Neural progenitor cell (in vitro differentiated cells): Measurements from ENCODE around the gene ARHGAP19. TPM values are rescaled to one million over a fixed set of nuclear protein-coding genes. Genes with fewer than 3 reads are reported as not detected.
"Not testable (repeated sequence)": the region's sequence is repeated elsewhere in the genome, so short reads cannot be mapped to it uniquely, and the experiment has no call there.

ENCODE experiments used
- DNase-seq: peaks from one replicate; pipeline ENCODE4 v3.0.0-alpha.2; 2016; ENCODE audit warnings: low spot score
- H2AFZ ChIP-seq: fragments of 200-600 bp; sonication (generic); replicated peaks from 2 replicates; pipeline ENCODE4 v1.6.1; 2016; ENCODE audit warnings: antibody characterized with exemption
- H3F3A ChIP-seq: fragments of 200-600 bp; sonication (generic); 2 replicates; pipeline ENCODE4 v1.6.1; 2016; ENCODE audit warnings: antibody characterized with exemption, low read depth
- H3K27ac ChIP-seq: fragments of 200-600 bp; sonication (generic); 2 replicates; pipeline ENCODE4 v1.5.1; 2016; ENCODE audit warnings: mild to moderate bottlenecking
- H3K27me3 ChIP-seq: fragments of 200-600 bp; sonication (generic); 2 replicates; pipeline ENCODE4 v1.6.1; 2016; ENCODE audit warnings: mild to moderate bottlenecking, moderate library complexity
- H3K36me3 ChIP-seq: fragments of 200-600 bp; sonication (generic); 2 replicates; pipeline ENCODE4 v1.5.1; 2016
- H3K4me1 ChIP-seq: fragments of 200-600 bp; sonication (generic); 2 replicates; pipeline ENCODE4 v1.6.1; 2016; ENCODE audit warnings: mixed run types
- H3K4me2 ChIP-seq: fragments of 200-600 bp; sonication (generic); 2 replicates; pipeline ENCODE4 v1.6.1; 2016
- H3K4me3 ChIP-seq: fragments of 200-600 bp; sonication (generic); 2 replicates; pipeline ENCODE4 v1.5.1; 2016
- H3K79me2 ChIP-seq: fragments of 200-600 bp; sonication (generic); 2 replicates; pipeline ENCODE4 v1.6.1; 2016; ENCODE audit warnings: low read depth
- H3K9ac ChIP-seq: fragments of 200-600 bp; sonication (generic); 2 replicates; pipeline ENCODE4 v1.6.1; 2016
- H3K9me3 ChIP-seq: fragments of 200-600 bp; sonication (generic); 2 replicates; pipeline ENCODE4 v1.5.1; 2016; ENCODE audit warnings: low read depth
- H4K20me1 ChIP-seq: fragments of 200-600 bp; sonication (generic); 2 replicates; pipeline ENCODE4 v1.6.1; 2016; ENCODE audit warnings: low read depth
- H3K27ac Mint-ChIP-seq: 3 replicates; pipeline ENCODE4 v1.8.0; 2021; ENCODE audit warnings: mixed read lengths
- H3K27me3 Mint-ChIP-seq: 2 replicates; pipeline ENCODE4 v1.8.0; 2022; ENCODE audit warnings: low read depth, mild to moderate bottlenecking, inconsistent platforms, moderate library complexity, mixed read lengths; ENCODE audit not compliant: insufficient read depth
- H3K36me3 Mint-ChIP-seq: 3 replicates; pipeline ENCODE4 v1.8.0; 2021; ENCODE audit warnings: mixed read lengths
- H3K4me1 Mint-ChIP-seq: 3 replicates; pipeline ENCODE4 v1.8.0; 2021; ENCODE audit warnings: mixed read lengths
- H3K4me3 Mint-ChIP-seq: 3 replicates; pipeline ENCODE4 v1.8.0; 2021; ENCODE audit warnings: mild to moderate bottlenecking, moderate library complexity, mixed read lengths
- H3K9me3 Mint-ChIP-seq: 3 replicates; pipeline ENCODE4 v1.8.0; 2020; ENCODE audit warnings: mixed read lengths
- EZH2 ChIP-seq: fragments of 200-600 bp; sonication (generic); IDR thresholded peaks from 2 replicates; pipeline ENCODE4 v1.6.1; 2017; ENCODE audit warnings: antibody characterized with exemption, mild to moderate bottlenecking, moderate library complexity
- EZH2phosphoT487 ChIP-seq: fragments of 200-600 bp; sonication (generic); IDR thresholded peaks from 2 replicates; pipeline ENCODE4 v1.6.1; 2017; ENCODE audit warnings: antibody characterized with exemption
- total RNA-seq: library from RNA; depleted of rRNA; stranded (reverse); fragments of >200 nt; gene quantifications from 2 replicates; pipeline ENCODE4 v1.2.3, GENCODE V29; 2015; ENCODE audit warnings: low replicate concordance
- TF ChIP-seq, protein P1 (sequence below): fragments of 200-600 bp; sonication (generic); IDR thresholded peaks from 2 replicates; pipeline ENCODE4 v1.5.1; 2017; ENCODE audit warnings: antibody characterized with exemption, mild to moderate bottlenecking

The ARHGAP19 gene
- total RNA-seq, 1 donor from 2014 or later = 88.8 TPM

DNA sequence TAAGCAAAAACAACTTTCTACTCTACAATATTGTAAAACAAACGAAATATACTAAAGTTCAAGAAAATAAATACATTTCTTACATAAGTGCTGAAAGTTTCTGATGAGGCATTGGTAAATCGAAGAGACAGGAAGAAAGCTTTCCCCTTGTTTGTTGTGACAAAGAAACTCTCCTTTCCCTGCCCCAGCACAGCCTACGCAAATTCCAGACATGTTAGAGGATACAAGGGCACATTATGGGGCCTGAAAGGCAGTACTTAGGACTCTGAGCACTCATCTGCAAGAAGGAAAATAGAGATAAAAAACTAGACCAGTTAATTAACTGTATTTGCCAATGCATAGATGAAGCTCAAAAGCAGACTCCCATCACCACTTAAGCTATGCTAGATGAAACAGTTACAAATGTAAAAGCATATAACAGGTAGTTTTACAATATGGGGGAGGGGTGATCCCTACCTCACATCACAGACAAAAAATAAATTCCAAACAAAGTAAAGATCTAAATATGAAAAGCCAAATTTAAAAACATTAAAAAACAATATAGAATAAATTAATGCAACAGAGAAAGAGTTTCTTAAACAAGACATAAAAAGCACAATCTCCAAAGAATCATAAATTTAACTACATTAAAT, 21.8 kb downstream of the ARHGAP19 start:
- peak; percentile 18 for DNase-seq
- Mint-ChIP-seq H3K36me3 (peaks cover 20% of the 10 kb centered on the region), H3K9me3 (peaks cover 10% of the 10 kb centered on the region), H3K27me3 (no peaks in the 10 kb centered on the region), H3K4me1 (no peaks in the 10 kb centered on the region), H3K27ac (no peak overlapping the region), H3K4me3 (no peak overlapping the region)
- Histone ChIP-seq H3K4me3 (no peak overlapping the region), H3K4me2 (no peak overlapping the region), H3K79me2 (peaks cover 73% of the 10 kb centered on the region), H3F3A (peaks cover 8% of the 10 kb centered on the region), H3K9ac (no peak overlapping the region), H3K27me3 (no peaks in the 10 kb centered on the region), H3K9me3 (peaks cover 7% of the 10 kb centered on the region), H4K20me1 (no peaks in the 10 kb centered on the region), H3K4me1 (no peaks in the 10 kb centered on the region), H2AFZ (no peak overlapping the region), H3K27ac (no peak overlapping the region), H3K36me3 (peaks cover 4% of the 10 kb centered on the region)
- no peak for TF ChIP-seq EZH2phosphoT487
- TF ChIP-seq EZH2 = no peak
- TF ChIP-seq, protein P1, sequence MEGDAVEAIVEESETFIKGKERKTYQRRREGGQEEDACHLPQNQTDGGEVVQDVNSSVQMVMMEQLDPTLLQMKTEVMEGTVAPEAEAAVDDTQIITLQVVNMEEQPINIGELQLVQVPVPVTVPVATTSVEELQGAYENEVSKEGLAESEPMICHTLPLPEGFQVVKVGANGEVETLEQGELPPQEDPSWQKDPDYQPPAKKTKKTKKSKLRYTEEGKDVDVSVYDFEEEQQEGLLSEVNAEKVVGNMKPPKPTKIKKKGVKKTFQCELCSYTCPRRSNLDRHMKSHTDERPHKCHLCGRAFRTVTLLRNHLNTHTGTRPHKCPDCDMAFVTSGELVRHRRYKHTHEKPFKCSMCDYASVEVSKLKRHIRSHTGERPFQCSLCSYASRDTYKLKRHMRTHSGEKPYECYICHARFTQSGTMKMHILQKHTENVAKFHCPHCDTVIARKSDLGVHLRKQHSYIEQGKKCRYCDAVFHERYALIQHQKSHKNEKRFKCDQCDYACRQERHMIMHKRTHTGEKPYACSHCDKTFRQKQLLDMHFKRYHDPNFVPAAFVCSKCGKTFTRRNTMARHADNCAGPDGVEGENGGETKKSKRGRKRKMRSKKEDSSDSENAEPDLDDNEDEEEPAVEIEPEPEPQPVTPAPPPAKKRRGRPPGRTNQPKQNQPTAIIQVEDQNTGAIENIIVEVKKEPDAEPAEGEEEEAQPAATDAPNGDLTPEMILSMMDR = no peak

DNA sequence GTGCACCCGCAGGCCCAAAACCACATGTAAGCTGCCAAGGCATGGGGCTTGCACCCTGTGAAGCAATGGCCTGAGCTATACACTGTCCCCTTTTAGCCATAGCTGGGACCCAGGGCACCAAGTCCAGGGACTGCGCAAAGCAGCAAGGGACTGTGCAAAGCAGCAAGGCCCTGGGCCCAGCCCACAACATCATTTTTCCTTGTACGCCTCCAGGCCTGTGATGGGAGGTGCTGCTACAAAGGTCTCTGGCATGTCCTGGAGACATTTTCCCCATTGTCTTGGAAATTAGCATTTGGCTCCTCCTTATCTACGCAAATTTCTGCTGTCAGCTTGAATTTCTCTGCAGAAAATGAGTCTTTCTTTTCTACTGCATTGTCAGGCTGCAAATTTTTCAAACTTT, 24.8 kb downstream of the ARHGAP19 start:
- H3K4me2 ChIP-seq = no peak overlapping the region
- peaks cover 31% of the 10 kb centered on the region for H3K36me3 Mint-ChIP-seq
- H3K27me3 Mint-ChIP-seq = no peaks in the 10 kb centered on the region
- DNase-seq = no peak
- no peak overlapping the region for H3K4me3 Mint-ChIP-seq
- no peak overlapping the region for H2AFZ ChIP-seq
- peaks cover 7% of the 10 kb centered on the region for H3K9me3 ChIP-seq
- H3K4me1 ChIP-seq = no peaks in the 10 kb centered on the region
- no peak overlapping the region for H3K4me3 ChIP-seq
- peaks cover 3% of the 10 kb centered on the region for H4K20me1 ChIP-seq
- peaks cover 10% of the 10 kb centered on the region for H3K9me3 Mint-ChIP-seq
- H3K27ac Mint-ChIP-seq = no peak overlapping the region
- peaks cover 4% of the 10 kb centered on the region for H3K36me3 ChIP-seq
- peaks cover 60% of the 10 kb centered on the region for H3K79me2 ChIP-seq
- H3F3A ChIP-seq = peaks cover 8% of the 10 kb centered on the region
- H3K27ac ChIP-seq = no peak overlapping the region
- no peaks in the 10 kb centered on the region for H3K27me3 ChIP-seq
- H3K9ac ChIP-seq = no peak overlapping the region
- H3K4me1 Mint-ChIP-seq = no peaks in the 10 kb centered on the region
- TF ChIP-seq EZH2phosphoT487 (no peak), EZH2 (no peak)
- TF ChIP-seq, protein P1 = no peak

DNA sequence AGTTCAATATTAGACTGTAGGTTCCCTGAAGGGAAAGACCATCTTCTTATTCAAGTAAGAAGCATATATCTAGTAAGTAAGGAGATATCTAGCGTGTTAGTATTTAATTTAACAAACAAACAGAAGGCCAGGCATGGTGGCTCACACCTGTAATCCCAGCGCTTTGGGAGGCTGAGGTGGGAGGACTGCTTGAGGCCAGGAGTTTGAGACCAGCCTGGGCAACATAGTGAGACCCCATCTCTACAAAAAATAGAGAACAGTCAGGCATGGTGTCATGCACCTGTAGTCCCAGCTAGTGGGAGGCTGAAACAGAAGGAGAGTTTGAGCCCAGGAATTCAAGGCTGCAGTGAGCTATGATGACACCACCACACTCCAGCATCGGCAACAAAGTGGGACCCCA, 27.3 kb downstream of the ARHGAP19 start:
- not testable (repeated sequence) for H3K27me3 Mint-ChIP-seq, H3K4me3 Mint-ChIP-seq, DNase-seq, H3K9ac ChIP-seq, H3K27ac ChIP-seq, H4K20me1 ChIP-seq, H3K4me3 ChIP-seq, H3K27ac Mint-ChIP-seq, H3K4me2 ChIP-seq, H3K4me1 ChIP-seq, H3K9me3 ChIP-seq, H3K9me3 Mint-ChIP-seq, H3K27me3 ChIP-seq, H3K4me1 Mint-ChIP-seq, H2AFZ ChIP-seq, H3F3A ChIP-seq, H3K36me3 ChIP-seq
- peaks cover 41% of the 10 kb centered on the region for H3K79me2 ChIP-seq
- peaks cover 26% of the 10 kb centered on the region for H3K36me3 Mint-ChIP-seq

DNA sequence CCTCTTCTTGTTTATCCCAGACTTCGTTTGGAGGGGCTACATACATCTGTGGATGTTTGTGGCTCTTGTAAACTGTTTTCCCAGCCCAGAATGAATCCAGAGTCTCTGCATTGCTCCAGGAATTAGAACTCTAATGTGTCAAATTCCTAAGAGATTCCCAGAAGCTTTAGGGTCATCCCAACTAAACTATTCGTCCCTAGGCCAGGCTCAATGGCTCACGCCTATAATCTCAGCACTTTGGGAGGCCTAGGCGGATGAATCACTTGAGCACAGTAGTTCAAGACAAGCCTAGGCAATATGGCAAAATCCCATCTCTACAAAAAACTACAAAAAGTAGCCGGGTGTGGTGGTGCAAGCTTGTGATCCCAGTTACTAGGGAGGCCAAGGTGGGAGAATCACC, 28.5 kb downstream of the ARHGAP19 start:
- H3K27ac Mint-ChIP-seq = no peak overlapping the region
- H3K4me3 ChIP-seq = no peak overlapping the region

More for the DNA sequence above, 28.5 kb downstream of the ARHGAP19 start:
- H3K27me3 ChIP-seq = no peaks in the 10 kb centered on the region
- H3K36me3 Mint-ChIP-seq = peaks cover 23% of the 10 kb centered on the region
- peaks cover 3% of the 10 kb centered on the region for H4K20me1 ChIP-seq
- no peak overlapping the region for H3K27ac ChIP-seq
- no peak overlapping the region for H3K4me2 ChIP-seq
- H3K27me3 Mint-ChIP-seq = no peaks in the 10 kb centered on the region
- DNase-seq = no peak
- TF ChIP-seq EZH2phosphoT487 (no peak), EZH2 (no peak)
- TF ChIP-seq, protein P1 = no peak
- no peaks in the 10 kb centered on the region for H3F3A ChIP-seq
- no peak overlapping the region for H2AFZ ChIP-seq
- peaks cover 30% of the 10 kb centered on the region for H3K79me2 ChIP-seq
- H3K9me3 ChIP-seq = no peaks in the 10 kb centered on the region
- H3K4me1 Mint-ChIP-seq = no peaks in the 10 kb centered on the region
- H3K4me1 ChIP-seq = no peaks in the 10 kb centered on the region
- no peaks in the 10 kb centered on the region for H3K36me3 ChIP-seq
- H3K9me3 Mint-ChIP-seq = no peaks in the 10 kb centered on the region
- H3K9ac ChIP-seq = no peak overlapping the region
- no peak overlapping the region for H3K4me3 Mint-ChIP-seq
